IPS-18a (cell line): ENCODE measurements around the gene NUTF2.

Source experiments
- H3K27ac ChIP-seq: one replicate; pipeline ENCODE4 v1.5.1; 2013; ENCODE audit warnings: low read length
- H3K27me3 ChIP-seq: one replicate; pipeline ENCODE4 v1.6.1; 2013; ENCODE audit warnings: mild to moderate bottlenecking, low read length; ENCODE audit not compliant: control insufficient read depth, insufficient read depth
- H3K36me3 ChIP-seq: one replicate; pipeline ENCODE4 v1.6.1; 2013; ENCODE audit warnings: low read depth, low read length; ENCODE audit not compliant: control insufficient read depth
- H3K4me1 ChIP-seq: one replicate; pipeline ENCODE4 v1.6.1; 2013; ENCODE audit warnings: low read depth, low read length; ENCODE audit not compliant: control insufficient read depth
- H3K4me3 ChIP-seq: one replicate; pipeline ENCODE4 v1.5.1; 2013; ENCODE audit warnings: low read length
- H3K9ac ChIP-seq: one replicate; pipeline ENCODE4 v1.6.1; 2013; ENCODE audit warnings: mild to moderate bottlenecking, low read length, moderate library complexity
- H3K9me3 ChIP-seq: one replicate; pipeline ENCODE4 v1.6.1; 2013; ENCODE audit warnings: low read depth, low read length; ENCODE audit not compliant: control insufficient read depth

The NUTF2 gene

DNA sequence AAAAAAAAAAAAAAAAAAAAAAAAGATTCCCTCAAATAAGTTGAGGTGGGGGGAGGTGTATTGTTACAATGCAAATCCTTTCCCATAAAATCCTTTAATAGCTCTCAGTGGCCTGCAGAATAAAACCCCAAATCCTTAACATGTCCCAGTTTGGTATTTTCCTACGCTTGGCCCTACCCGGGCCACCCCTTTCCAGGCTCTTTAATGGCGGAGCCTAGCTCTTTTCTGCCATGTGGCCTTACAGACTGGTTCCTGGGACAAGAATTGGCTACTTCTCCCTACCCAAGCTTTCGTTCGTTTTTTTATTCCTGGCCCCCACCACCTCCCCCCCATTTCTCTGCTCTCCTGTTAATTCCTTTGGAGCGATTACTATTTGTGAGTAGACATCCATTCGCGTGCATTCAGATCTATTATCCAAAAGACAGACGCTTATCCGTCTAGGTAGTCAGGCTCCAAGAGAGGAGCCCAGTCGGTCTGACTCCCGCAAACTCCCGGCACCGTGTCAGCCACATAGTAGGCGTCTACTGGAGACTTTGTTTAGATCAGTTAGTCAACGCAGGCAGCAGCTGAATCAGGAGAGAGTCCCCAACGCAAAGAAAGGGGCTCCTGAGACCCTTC is 5.4 kb upstream of the NUTF2 start:
- Histone ChIP-seq H3K27me3 (no peaks in the 10 kb centered on the region), H3K4me1 (peaks cover 28% of the 10 kb centered on the region), H3K27ac (peak overlapping the region; percentile 28), H3K9me3 (no peaks in the 10 kb centered on the region), H3K9ac (peak overlapping the region; percentile 74), H3K4me3 (peak overlapping the region; percentile 95), H3K36me3 (no peaks in the 10 kb centered on the region)

DNA sequence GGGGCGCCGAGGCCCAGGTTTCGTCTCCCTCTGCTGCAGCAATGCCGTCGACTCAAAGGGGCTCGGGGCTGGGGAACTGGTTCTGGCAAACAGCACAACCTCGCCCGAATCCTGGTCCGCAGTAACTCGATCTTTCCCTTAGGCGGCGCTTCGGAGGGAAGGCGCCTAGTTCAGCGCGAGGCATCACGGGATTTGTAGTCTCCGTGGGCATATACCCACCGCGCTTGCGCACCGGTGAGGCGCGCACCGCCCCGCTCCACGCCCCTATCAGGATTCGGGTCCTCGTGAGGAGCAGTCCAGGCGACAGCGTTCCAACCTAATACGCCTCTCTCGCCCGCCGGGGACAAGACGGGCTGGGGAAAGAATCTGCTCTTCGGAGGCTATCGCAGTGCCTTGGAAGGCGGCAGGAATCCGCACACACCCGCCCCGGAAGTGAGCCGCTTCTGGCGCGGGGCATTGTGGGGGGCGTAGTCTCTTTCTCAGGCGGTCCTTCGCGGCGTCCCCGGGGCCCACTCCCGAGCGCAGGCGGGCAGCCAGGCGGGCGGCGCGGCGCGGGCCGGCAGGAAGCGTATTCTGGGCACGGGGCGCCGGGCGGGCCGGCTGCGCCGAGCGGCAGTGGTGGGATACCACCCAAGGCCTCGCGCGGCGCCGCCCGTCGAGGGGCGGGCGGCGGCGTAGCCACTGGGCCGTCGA is 4.8 kb upstream of the NUTF2 start, which contains the start of gene THAP11:
TSS of gene THAP11 (plus strand) at position 505 of the 693 bp plus-strand sequence. CDS start 235 bp downstream, outside the sequence.
- H3K27ac ChIP-seq, result peak within 1 kb of the TSS; percentile 87
- no peaks in the 10 kb centered on the region for H3K9me3 ChIP-seq
- H3K9ac ChIP-seq, result peak within 1 kb of the TSS; percentile 74
- H3K4me3 ChIP-seq, result peak within 1 kb of the TSS; percentile 95
- H3K27me3 ChIP-seq, result no peaks in the 10 kb centered on the region
- H3K4me1 ChIP-seq, result peaks cover 28% of the 10 kb centered on the region
- H3K36me3 ChIP-seq, result no peaks in the 10 kb centered on the region

DNA sequence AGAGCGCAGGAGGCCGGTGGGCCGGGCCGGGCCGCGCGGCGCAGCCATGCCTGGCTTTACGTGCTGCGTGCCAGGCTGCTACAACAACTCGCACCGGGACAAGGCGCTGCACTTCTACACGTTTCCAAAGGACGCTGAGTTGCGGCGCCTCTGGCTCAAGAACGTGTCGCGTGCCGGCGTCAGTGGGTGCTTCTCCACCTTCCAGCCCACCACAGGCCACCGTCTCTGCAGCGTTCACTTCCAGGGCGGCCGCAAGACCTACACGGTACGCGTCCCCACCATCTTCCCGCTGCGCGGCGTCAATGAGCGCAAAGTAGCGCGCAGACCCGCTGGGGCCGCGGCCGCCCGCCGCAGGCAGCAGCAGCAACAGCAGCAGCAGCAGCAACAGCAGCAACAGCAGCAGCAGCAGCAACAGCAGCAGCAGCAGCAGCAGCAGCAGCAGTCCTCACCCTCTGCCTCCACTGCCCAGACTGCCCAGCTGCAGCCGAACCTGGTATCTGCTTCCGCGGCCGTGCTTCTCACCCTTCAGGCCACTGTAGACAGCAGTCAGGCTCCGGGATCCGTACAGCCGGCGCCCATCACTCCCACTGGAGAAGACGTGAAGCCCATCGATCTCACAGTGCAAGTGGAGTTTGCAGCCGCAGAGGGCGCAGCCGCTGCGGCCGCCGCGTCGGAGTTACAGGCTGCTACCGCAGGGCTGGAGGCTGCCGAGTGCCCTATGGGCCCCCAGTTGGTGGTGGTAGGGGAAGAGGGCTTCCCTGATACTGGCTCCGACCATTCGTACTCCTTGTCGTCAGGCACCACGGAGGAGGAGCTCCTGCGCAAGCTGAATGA is 4.0 kb upstream of the NUTF2 start:
- Histone ChIP-seq H3K4me1 (peaks cover 28% of the 10 kb centered on the region), H3K27ac (no peak overlapping the region), H3K9ac (peak overlapping the region; percentile 74), H3K27me3 (no peaks in the 10 kb centered on the region), H3K9me3 (no peaks in the 10 kb centered on the region), H3K36me3 (no peaks in the 10 kb centered on the region), H3K4me3 (peak overlapping the region; percentile 95)

DNA sequence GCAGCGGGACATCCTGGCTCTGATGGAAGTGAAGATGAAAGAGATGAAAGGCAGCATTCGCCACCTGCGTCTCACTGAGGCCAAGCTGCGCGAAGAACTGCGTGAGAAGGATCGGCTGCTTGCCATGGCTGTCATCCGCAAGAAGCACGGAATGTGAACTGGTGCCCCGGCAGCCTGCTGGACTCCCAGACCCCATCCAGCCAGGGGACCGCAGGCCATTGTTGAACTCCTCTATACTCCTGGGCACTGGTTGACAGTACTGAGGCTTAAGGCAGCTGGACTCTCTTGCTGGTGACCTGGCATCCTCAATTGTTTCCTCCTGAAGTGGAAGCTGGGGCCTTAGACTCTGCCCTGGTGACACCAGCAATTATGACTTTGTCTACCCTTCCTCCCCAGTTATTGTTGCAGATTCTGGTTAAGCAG is 3.4 kb upstream of the NUTF2 start:
- no peak overlapping the region for H3K27ac ChIP-seq
- no peaks in the 10 kb centered on the region for H3K27me3 ChIP-seq
- no peaks in the 10 kb centered on the region for H3K36me3 ChIP-seq
- peaks cover 34% of the 10 kb centered on the region for H3K4me1 ChIP-seq
- H3K9ac ChIP-seq, result peak overlapping the region; percentile 74
- peak overlapping the region; percentile 95 for H3K4me3 ChIP-seq
- H3K9me3 ChIP-seq, result no peaks in the 10 kb centered on the region

DNA sequence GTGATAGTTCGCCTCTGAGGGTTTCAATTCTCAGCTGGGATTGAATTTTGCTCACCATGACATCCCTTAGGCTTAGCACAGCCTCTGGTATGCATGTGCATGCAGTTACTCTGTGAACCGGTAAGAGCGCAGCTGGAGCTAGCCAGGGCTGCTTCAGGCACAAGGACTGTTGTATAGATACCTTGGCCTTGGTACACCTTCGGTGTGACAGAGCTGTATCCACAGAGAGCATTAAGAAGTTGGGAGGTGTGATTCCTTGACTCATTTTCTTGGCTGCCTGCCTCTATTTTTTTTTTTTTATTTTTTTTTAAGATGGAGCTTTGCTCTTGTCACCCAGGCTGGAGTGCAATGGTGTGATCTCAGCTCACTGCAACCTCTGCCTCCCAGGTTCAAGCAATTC is 2.2 kb upstream of the NUTF2 start:
- H3K4me3 ChIP-seq, result no peak overlapping the region
- H3K27me3 ChIP-seq, result no peaks in the 10 kb centered on the region
- H3K36me3 ChIP-seq, result no peaks in the 10 kb centered on the region
- H3K9ac ChIP-seq, result no peak overlapping the region
- H3K4me1 ChIP-seq, result peaks cover 37% of the 10 kb centered on the region
- H3K9me3 ChIP-seq, result no peaks in the 10 kb centered on the region
- no peak overlapping the region for H3K27ac ChIP-seq

DNA sequence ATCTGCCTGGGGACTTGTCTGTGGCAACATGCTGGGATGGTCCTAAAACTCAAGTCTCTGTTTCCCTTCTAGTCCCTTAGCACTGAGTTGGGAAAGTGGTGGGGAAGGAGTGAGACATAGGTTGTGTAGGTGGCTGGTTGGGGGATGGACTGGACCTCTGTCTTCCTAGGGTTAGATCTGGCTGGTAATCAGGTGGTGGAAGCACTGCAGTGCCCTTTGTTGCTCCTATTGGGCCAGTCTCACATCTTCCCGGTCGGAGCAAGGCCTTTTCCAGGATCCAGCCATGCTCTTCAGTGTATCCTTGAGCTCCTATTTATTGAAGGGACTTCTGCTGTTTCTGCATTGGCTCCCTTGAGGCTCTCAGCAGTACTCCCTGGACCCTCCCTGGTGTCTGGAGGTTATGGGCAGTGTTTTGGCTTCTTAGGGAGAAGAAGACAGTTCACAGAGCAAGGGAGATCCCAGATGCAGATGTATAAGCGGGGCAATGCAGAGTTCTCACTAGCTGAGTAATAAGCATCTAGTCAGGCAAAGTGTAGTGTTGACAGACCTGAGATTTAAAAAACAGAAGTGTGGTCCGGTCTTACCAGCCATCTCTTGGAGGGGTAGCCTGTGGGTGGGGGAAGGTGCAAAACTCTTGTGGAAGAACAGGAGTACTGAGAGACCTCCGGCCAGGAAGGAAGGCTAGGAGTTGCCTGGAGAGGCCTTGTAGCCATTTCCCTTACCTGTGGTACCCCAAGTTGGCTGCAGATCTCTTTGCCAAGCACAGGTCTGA is 1.3 kb upstream of the NUTF2 start:
- Histone ChIP-seq H3K4me3 (peak overlapping the region; percentile 79), H3K9me3 (no peaks in the 10 kb centered on the region), H3K36me3 (no peaks in the 10 kb centered on the region), H3K4me1 (peaks cover 37% of the 10 kb centered on the region), H3K27ac (peak overlapping the region; percentile 79), H3K9ac (peak overlapping the region; percentile 90), H3K27me3 (no peaks in the 10 kb centered on the region)

DNA sequence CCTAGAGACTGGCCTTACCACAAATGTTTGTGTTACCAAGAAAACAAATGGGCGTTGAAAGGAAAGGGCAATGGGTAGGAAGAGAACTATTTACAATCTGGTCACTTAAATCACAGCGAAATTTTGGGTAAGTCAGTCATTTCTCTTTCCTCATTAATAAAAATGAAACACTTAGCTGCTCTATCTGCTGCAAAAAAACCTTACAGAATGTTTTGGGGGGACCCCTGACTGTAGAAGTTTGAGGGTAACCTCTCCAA is 742 bp upstream of the NUTF2 start:
- Histone ChIP-seq H3K4me3 (peak overlapping the region; percentile 79), H3K27ac (peak overlapping the region; percentile 79), H3K9ac (peak overlapping the region; percentile 90), H3K36me3 (no peaks in the 10 kb centered on the region), H3K27me3 (no peaks in the 10 kb centered on the region), H3K4me1 (peaks cover 37% of the 10 kb centered on the region), H3K9me3 (no peaks in the 10 kb centered on the region)

DNA sequence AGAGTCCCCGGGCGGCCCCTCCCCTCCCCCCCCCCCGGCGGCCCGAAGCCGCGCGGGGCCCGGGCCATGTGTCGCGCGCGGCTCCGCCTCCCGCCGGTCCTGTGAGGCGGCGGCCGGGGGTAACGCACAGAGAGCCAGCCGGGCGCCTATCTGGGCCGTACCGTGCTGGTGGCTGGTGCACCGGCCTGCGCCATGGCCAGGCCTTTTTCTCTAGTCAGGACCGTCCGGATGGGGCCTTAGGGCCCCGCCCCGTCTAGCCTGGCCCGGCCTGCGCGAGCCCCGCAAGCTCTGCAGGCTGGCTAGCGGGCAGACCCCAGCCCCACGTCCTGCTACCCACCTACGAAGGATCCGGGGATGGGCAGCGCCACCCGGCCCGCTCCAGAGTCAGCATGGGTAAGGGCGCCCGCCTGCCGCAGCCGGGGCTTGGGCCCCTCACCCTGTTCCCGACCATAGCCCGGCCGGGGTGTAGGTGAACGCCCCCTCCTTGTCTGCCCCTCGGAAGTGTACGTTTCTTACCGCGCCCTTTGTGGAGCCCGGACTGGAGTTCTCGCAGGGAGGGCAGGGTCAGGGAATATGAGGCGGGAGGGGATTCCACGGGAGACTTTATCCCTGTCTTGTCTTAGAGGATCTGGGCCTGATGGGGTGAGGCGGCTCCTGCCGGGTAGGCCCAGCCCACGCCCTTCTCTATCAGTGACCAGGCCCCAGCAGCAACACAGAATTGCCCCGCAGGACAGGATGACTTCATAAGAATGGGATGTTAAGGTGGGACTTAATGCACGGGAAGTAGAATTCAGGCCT is 530 bp downstream of the NUTF2 start, which contains the start of gene CENPT:
TSS of gene CENPT (minus strand) at position 630 of the 798 bp plus-strand sequence. CDS start 13,834 bp downstream, outside the sequence.
- H3K27me3 ChIP-seq, result no peaks in the 10 kb centered on the region
- peak within 1 kb of the TSS; percentile 90 for H3K9ac ChIP-seq
- no peaks in the 10 kb centered on the region for H3K9me3 ChIP-seq
- H3K36me3 ChIP-seq, result peaks cover 4% of the 10 kb centered on the region
- H3K4me3 ChIP-seq, result peak within 1 kb of the TSS; percentile 79
- peak within 1 kb of the TSS; percentile 79 for H3K27ac ChIP-seq
- peaks cover 31% of the 10 kb centered on the region for H3K4me1 ChIP-seq

DNA sequence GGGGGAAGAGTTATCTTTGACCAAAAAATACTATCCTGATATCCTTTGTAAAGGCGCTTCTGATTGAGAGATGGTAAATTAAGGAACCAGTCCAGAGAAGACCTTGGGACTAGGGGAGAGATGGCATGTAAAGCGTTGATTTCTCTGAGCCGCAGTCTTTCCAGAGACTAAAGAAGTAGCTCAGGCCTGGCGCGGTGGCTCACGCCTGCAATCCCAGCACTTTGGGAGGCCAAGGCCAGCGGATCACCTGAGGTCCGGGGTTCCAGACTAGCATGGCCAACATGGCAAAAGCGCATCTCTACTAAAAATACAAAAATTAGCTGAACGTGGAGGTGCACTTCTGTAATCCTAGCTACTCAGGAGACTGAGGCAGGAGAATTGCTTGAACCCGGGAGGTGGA is 1.4 kb downstream of the NUTF2 start:
- H3K9ac ChIP-seq, result peak overlapping the region; percentile 90
- peak overlapping the region; percentile 79 for H3K4me3 ChIP-seq
- peaks cover 4% of the 10 kb centered on the region for H3K36me3 ChIP-seq
- H3K4me1 ChIP-seq, result peaks cover 30% of the 10 kb centered on the region
- H3K27me3 ChIP-seq, result no peaks in the 10 kb centered on the region
- no peaks in the 10 kb centered on the region for H3K9me3 ChIP-seq
- peak overlapping the region; percentile 44 for H3K27ac ChIP-seq

DNA sequence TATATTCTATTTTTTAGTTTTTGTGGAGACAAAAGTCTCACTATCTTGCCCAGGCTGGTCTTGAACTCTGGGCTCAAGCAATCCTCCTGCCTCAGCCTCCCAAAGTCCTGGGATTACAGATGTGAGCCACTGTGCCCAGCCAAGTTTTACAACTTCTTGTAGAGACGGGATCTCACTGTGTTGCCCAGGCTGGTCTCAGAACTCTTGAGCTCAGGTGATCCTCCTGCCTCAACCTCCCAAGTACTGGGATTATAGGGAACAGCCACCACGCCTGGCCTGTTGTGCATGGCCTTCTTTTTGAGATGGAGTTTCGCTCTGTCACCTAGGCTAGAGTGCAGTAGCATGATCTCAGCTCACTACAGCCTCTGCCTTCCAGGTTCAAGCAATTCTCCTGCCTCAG is 6.9 kb downstream of the NUTF2 start:
- Histone ChIP-seq H3K27me3 (no peaks in the 10 kb centered on the region), H3K4me1 (peaks cover 23% of the 10 kb centered on the region), H3K4me3 (no peak overlapping the region), H3K27ac (no peak overlapping the region), H3K9me3 (no peaks in the 10 kb centered on the region), H3K9ac (no peak overlapping the region), H3K36me3 (peaks cover 4% of the 10 kb centered on the region)
